Measurements from ENCODE around the gene RGSL1.

RGSL1 gene

GRCh38 chr1:182450087-182450486 lies at the start of gene RGSL1:
RGSL1 (plus strand) TSS chr1:182450146; CDS start chr1:182450166, 20 bp downstream.
- no peak for DNase-seq (ENCODE audit: low read depth in 2 of 2)

- DNase-seq (ENCODE audit: low read depth in 2 of 2), result no peak
Measured at GRCh38 chr1:182400567-182400966, 49.4 kb upstream of the RGSL1 start, which contains the start of gene TEDDM1. TEDDM1 (minus strand) TSS chr1:182400667; CDS start chr1:182400485, 182 bp downstream.

- DNase-seq (ENCODE audit: low read depth in 2 of 2), result no peak
Measured at GRCh38 chr1:182404781-182405180, 45.2 kb upstream of the RGSL1 start.

GRCh38 chr1:182405578-182405977 lies 44.4 kb upstream of the RGSL1 start:
- DNase-seq (ENCODE audit: low read depth in 2 of 2), result no peak

GRCh38 chr1:182406012-182406411 lies 43.9 kb upstream of the RGSL1 start:
- no peak for DNase-seq (ENCODE audit: low read depth in 2 of 2)

GRCh38 chr1:182407724-182408123 lies 42.2 kb upstream of the RGSL1 start:
- no peak for DNase-seq (ENCODE audit: low read depth in 2 of 2)

GRCh38 chr1:182408435-182409075 lies 41.4 kb upstream of the RGSL1 start:
- DNase-seq (ENCODE audit: low read depth in 2 of 2), result no peak

- DNase-seq (ENCODE audit: low read depth in 2 of 2), result no peak
Measured at GRCh38 chr1:182410138-182410537, 39.8 kb upstream of the RGSL1 start.

GRCh38 chr1:182410620-182411273 lies 39.2 kb upstream of the RGSL1 start:
- no peak for DNase-seq (ENCODE audit: low read depth in 2 of 2)

- DNase-seq (ENCODE audit: low read depth in 2 of 2), result no peak
Measured at GRCh38 chr1:182413486-182413885, 36.5 kb upstream of the RGSL1 start.

GRCh38 chr1:182413969-182414368 lies 36.0 kb upstream of the RGSL1 start:
- no peak for DNase-seq (ENCODE audit: low read depth in 2 of 2)

GRCh38 chr1:182415789-182416188 lies 34.2 kb upstream of the RGSL1 start:
- DNase-seq (ENCODE audit: low read depth in 2 of 2), result no peak

GRCh38 chr1:182426442-182427430 lies 23.2 kb upstream of the RGSL1 start:
- DNase-seq (ENCODE audit: low read depth in 2 of 2), result no peak

GRCh38 chr1:182428043-182428442 lies 21.9 kb upstream of the RGSL1 start:
- DNase-seq (ENCODE audit: low read depth in 2 of 2), result no peak

GRCh38 chr1:182430263-182431068 lies 19.5 kb upstream of the RGSL1 start:
- DNase-seq (ENCODE audit: low read depth in 2 of 2), result no peak

GRCh38 chr1:182431278-182431677 lies 18.7 kb upstream of the RGSL1 start:
- no peak for DNase-seq (ENCODE audit: low read depth in 2 of 2)

- DNase-seq (ENCODE audit: low read depth in 2 of 2), result no peak
Measured at GRCh38 chr1:182433580-182433979, 16.4 kb upstream of the RGSL1 start.

GRCh38 chr1:182438326-182438725 lies 11.6 kb upstream of the RGSL1 start:
- no peak for DNase-seq (ENCODE audit: low read depth in 2 of 2)

GRCh38 chr1:182441719-182442118 lies 8.2 kb upstream of the RGSL1 start:
- no peak for DNase-seq (ENCODE audit: low read depth in 2 of 2)

GRCh38 chr1:182442333-182442732 lies 7.6 kb upstream of the RGSL1 start:
- DNase-seq (ENCODE audit: low read depth in 2 of 2), result no peak

- DNase-seq (ENCODE audit: low read depth in 2 of 2), result no peak
Measured at GRCh38 chr1:182444497-182444896, 5.4 kb upstream of the RGSL1 start.

Measured in stimulated activated CD4-positive, alpha-beta T cell treated with anti-CD3 and anti-CD28 coated beads, Interleukin-1b, Interleukin-23, amount 100 ng/mL, for 1 hour (primary cell).